OCI-LY3 (cell line): ENCODE data around the gene DEPP1.

Source experiments
- H2AFZ ChIP-seq: fragments of 200-600, 300-600 bp; shearing (Covaris generic); 2 replicates; pipeline ENCODE4 v1.6.0; 2014; ENCODE audit warnings: antibody characterized with exemption, low read depth, low read length
- H3K27ac ChIP-seq: fragments of 200-600, 300-600 bp; sonication (generic); 2 replicates; pipeline ENCODE4 v1.5.1; 2014; ENCODE audit warnings: mild to moderate bottlenecking, low read length, moderate library complexity, mixed read lengths
- H3K27me3 ChIP-seq: fragments of 200-600, 300-600 bp; sonication (generic); 2 replicates; pipeline ENCODE4 v1.6.1; 2014; ENCODE audit warnings: low read depth, low read length, mixed read lengths
- H3K36me3 ChIP-seq: fragments of 200-600, 300-600 bp; sonication (generic); replicated peaks from 2 replicates; pipeline ENCODE3; 2014; ENCODE audit warnings: low read depth, low read length, mixed read lengths
- H3K4me1 ChIP-seq: fragments of 300-600, 200-600 bp; sonication (generic); 2 replicates; pipeline ENCODE4 v1.6.1; 2014; ENCODE audit warnings: low read length, mixed read lengths
- H3K4me2 ChIP-seq: fragments of 200-600, 300-600 bp; sonication (generic); 2 replicates; pipeline ENCODE4 v1.6.1; 2014; ENCODE audit warnings: low read length, mixed read lengths
- H3K4me3 ChIP-seq: fragments of 300-600, 200-600 bp; sonication (generic); 2 replicates; pipeline ENCODE4 v1.5.1; 2014; ENCODE audit warnings: antibody characterized with exemption, mild to moderate bottlenecking, low read length, moderate library complexity
- H3K79me2 ChIP-seq: fragments of 300-600, 200-600 bp; shearing (Covaris generic); 2 replicates; pipeline ENCODE4 v1.6.1; 2014; ENCODE audit warnings: mild to moderate bottlenecking, low read length, mixed read lengths
- H3K9ac ChIP-seq: fragments of 300-600, 200-600 bp; shearing (Covaris generic); 2 replicates; pipeline ENCODE4 v1.6.0; 2014; ENCODE audit warnings: mild to moderate bottlenecking, low read length, moderate library complexity
- H3K9me3 ChIP-seq: fragments of 200-600, 300-600 bp; shearing (Covaris generic); 2 replicates; pipeline ENCODE4 v1.6.1; 2014; ENCODE audit warnings: low read length, mixed read lengths; ENCODE audit not compliant: insufficient read depth
- H4K20me1 ChIP-seq: fragments of 200-600, 300-600 bp; sonication (generic); 2 replicates; pipeline ENCODE4 v1.6.1; 2016; ENCODE audit warnings: low read length, mixed read lengths; ENCODE audit not compliant: insufficient read depth
- EZH2phosphoT487 ChIP-seq: fragments of 200-600 bp; shearing (Covaris generic); IDR thresholded peaks from 2 replicates; pipeline ENCODE4 v1.6.1; 2018; ENCODE audit warnings: antibody characterized with exemption, mixed run types, low read depth
- TF ChIP-seq, protein P1 (sequence below): fragments of 200-600, 300-600 bp; sonication (generic); IDR thresholded peaks from 2 replicates; pipeline ENCODE4 v1.5.1; 2014; ENCODE audit warnings: antibody characterized with exemption, low read length, low read depth

The DEPP1 gene

GRCh38 chr10:44937196-44938005 is 41.2 kb downstream of the DEPP1 start:
- H3K27me3 ChIP-seq, result no peaks in the 10 kb centered on the region
- no peak overlapping the region for H3K4me2 ChIP-seq
- no peak overlapping the region for H3K27ac ChIP-seq
- peaks cover 20% of the 10 kb centered on the region for H3K4me1 ChIP-seq
- no peak overlapping the region for H2AFZ ChIP-seq
- no peak overlapping the region for H3K9ac ChIP-seq
- TF ChIP-seq, protein P1, sequence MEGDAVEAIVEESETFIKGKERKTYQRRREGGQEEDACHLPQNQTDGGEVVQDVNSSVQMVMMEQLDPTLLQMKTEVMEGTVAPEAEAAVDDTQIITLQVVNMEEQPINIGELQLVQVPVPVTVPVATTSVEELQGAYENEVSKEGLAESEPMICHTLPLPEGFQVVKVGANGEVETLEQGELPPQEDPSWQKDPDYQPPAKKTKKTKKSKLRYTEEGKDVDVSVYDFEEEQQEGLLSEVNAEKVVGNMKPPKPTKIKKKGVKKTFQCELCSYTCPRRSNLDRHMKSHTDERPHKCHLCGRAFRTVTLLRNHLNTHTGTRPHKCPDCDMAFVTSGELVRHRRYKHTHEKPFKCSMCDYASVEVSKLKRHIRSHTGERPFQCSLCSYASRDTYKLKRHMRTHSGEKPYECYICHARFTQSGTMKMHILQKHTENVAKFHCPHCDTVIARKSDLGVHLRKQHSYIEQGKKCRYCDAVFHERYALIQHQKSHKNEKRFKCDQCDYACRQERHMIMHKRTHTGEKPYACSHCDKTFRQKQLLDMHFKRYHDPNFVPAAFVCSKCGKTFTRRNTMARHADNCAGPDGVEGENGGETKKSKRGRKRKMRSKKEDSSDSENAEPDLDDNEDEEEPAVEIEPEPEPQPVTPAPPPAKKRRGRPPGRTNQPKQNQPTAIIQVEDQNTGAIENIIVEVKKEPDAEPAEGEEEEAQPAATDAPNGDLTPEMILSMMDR, result no peak
- TF ChIP-seq EZH2phosphoT487, result no peak
- no peaks in the 10 kb centered on the region for H3K36me3 ChIP-seq
- H3K9me3 ChIP-seq, result no peaks in the 10 kb centered on the region
- H3K79me2 ChIP-seq, result no peaks in the 10 kb centered on the region
- H3K4me3 ChIP-seq, result no peak overlapping the region
- H4K20me1 ChIP-seq, result no peaks in the 10 kb centered on the region

DNA sequence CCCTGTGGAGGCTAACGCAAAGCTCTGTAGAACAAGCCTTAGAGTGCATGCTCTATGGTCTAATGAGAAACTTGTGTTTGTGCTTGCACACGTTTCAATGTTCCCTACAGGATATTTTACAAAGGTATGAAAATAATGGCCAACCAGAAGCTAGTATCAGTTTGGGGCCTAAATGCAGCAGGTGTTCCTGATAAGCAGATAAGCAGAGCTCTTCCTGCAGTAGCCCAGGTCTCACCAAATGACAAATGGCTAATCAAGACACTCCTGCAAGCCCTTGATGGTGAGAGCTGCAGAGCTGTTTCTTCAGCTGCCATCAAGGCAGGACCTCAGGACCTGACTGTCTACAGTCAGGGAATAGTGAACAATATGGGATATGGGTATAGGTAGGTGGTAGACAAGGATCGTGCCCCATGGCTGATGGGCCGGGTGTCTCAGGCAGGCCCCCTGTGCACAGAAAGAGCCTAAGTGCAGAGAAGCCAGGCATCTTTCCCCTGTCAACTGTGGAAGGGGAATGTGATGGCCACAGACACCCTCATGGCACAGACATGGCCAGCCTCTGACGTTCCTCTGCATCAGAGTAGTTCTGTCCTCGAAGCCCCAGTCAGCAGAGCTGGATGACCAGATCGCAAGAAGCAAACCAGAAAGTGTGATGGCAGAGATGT is 42.2 kb downstream of the DEPP1 start:
- Histone ChIP-seq H3K27me3 (no peaks in the 10 kb centered on the region), H3K4me1 (peaks cover 20% of the 10 kb centered on the region), H3K9ac (no peak overlapping the region), H4K20me1 (no peaks in the 10 kb centered on the region), H3K79me2 (no peaks in the 10 kb centered on the region), H3K36me3 (no peaks in the 10 kb centered on the region), H3K27ac (no peak overlapping the region), H3K4me3 (no peak overlapping the region), H3K4me2 (no peak overlapping the region), H2AFZ (no peak overlapping the region), H3K9me3 (no peaks in the 10 kb centered on the region)
- no peak for TF ChIP-seq EZH2phosphoT487

DNA sequence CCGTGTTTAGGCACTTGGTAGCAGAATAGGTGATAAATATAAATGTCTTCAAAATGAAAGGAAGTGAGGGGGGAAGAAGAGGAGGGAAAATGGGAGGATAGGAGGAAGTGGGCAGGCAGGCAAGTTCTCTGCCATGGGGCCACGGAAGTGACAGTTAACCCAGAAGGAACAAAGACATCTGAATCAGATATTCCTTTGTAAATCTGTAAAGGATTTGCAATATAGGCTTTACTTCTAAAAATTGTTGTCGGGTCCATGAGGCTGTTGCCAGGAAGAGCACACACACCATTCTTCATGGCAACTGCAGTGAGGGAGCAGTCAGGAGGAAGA is 42.7 kb downstream of the DEPP1 start:
- H3K27ac ChIP-seq, result no peak overlapping the region
- H3K9ac ChIP-seq, result no peak overlapping the region
- H3K79me2 ChIP-seq, result no peaks in the 10 kb centered on the region
- H3K9me3 ChIP-seq, result no peaks in the 10 kb centered on the region
- no peaks in the 10 kb centered on the region for H3K27me3 ChIP-seq
- H4K20me1 ChIP-seq, result no peaks in the 10 kb centered on the region
- TF ChIP-seq, protein P1, result no peak
- no peak for TF ChIP-seq EZH2phosphoT487
- H3K4me2 ChIP-seq, result no peak overlapping the region
- no peaks in the 10 kb centered on the region for H3K36me3 ChIP-seq
- peaks cover 20% of the 10 kb centered on the region for H3K4me1 ChIP-seq
- no peak overlapping the region for H2AFZ ChIP-seq
- no peak overlapping the region for H3K4me3 ChIP-seq

DNA sequence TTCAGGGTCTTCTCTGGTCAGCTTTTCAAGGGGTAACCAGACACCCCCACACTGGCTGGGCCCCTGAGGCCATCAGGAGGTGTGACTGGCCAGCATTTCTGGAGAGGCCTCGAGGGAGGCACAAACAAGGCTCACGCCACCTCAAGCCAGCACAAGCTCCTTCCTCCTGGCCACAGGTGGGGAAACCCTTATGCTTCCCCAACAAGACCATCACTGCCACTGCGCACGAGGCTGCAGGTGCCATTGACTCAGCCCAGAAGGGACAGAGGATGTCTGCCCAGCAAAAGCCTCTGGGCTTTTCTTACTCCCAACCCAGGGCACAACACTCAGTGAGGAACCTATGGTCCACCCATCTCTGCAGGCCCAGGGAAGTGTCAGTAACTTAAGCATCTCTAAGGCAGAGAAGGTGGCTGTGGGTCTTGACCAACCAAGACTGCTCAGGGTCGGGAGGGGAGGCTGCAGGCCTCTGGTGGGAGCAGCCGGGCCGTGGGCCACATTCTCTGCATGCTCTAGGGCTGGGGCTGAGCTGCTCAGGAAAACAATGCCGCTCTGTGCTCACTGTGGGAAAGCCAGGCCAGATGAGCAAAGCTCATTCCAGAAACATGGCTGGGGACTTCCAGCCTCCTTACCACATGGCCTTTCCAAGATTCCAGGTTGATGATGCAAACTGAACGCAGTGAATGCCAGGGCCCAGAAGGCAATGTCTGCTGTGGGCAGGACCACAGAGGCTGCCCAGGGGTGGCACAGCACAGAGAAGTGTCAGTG is 43.2 kb downstream of the DEPP1 start:
- Histone ChIP-seq H3K4me2 (no peak overlapping the region), H3K4me1 (peaks cover 20% of the 10 kb centered on the region), H3K9me3 (no peaks in the 10 kb centered on the region), H3K36me3 (no peaks in the 10 kb centered on the region), H3K79me2 (no peaks in the 10 kb centered on the region), H3K27me3 (no peaks in the 10 kb centered on the region), H3K4me3 (no peak overlapping the region), H3K9ac (no peak overlapping the region), H4K20me1 (no peaks in the 10 kb centered on the region), H3K27ac (no peak overlapping the region), H2AFZ (no peak overlapping the region)
- TF ChIP-seq, protein P1, result no peak
- TF ChIP-seq EZH2phosphoT487, result no peak
